NCI-H524 treated with DMSO at 0.1 percent for 48 hours (cell line): ENCODE measurements around the gene PCP4.
"Not testable (repeated sequence)": the region's sequence is repeated elsewhere in the genome, so short reads cannot be mapped to it uniquely, and the experiment has no call there.

ENCODE experiments used
- DNase-seq: peaks from one replicate; lab custom pipeline; 2025; lab: John Stamatoyannopoulos, UW

Gene PCP4

GRCh38 chr21:39866093-39866492, 1.1 kb upstream of the PCP4 start:
- no peak for DNase-seq

DNA sequence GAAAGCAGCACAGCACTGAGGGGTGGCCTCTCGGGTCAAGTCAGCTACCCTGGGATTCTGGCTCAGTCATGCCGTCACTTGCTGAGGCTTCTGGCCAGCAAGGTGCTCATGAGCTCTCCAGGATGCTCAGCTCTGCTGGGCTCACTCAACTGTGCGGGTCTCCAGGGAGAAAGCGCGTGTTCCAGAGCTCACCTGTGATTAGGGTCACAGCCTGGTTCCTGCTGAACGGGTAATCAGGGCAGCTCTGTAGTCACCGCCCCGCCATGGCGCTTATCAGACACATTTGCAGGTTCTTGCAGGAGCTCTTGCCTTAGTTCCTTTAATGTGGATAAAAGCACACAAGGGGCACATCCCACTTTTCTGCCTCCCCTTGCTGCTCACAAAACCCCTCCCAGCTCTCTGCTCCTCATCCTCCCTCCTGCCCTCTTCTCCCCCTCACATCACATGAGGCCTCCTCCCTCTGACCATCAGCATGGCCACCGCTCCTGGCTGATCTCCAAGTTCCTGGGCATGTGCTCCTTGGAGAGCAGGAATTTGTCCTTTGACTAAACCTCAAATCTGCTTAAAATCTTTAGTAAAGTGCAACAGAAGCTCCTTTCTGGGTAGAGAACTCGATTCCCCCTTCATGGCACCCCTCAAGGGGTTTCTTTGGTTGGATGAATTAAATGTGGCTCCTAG, 2.0 kb downstream of the PCP4 start:
- no peak for DNase-seq

DNA sequence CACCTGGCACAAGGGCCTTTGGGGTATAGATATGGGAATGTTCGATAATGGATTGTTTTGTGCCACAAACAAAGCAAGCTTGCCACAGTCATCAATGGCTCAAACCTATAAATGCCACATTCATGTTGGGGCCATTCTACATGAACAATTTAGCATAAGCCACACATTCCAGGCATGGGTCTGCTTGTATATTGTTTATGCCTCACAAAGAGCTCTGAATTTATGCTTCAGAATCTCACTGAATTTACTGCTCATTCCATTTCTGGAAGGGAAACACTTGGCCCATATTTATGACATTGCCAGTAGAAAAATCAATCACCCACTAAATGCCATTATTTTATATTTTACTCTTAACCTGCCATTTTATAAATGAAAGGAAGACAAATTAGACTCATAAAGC, 6.4 kb downstream of the PCP4 start:
- no peak for DNase-seq

GRCh38 chr21:39874206-39874605, 7.0 kb downstream of the PCP4 start:
- DNase-seq, result no peak

- no peak for DNase-seq
Observed at GRCh38 chr21:39874759-39875158, 7.5 kb downstream of the PCP4 start.

DNA sequence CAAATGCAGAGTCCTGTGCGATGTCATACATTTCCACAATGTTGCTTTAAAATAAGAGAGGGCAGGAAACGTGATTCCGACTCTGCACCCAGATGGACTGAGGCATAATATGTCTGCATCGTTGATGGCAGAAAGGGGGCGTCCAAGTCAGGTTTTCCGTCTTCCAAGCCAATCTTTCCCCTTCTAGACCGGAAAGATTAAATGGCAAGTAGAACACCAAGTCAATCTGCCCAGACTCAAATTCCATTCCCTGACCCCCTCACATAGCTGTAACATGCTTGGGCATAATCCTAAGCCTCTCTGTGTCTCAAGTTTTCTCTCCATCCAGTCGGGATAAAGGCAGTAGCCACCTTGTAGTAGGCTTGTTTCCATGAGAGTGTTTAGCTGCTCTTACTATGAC, 14.4 kb downstream of the PCP4 start:
- DNase-seq, result no peak

DNA sequence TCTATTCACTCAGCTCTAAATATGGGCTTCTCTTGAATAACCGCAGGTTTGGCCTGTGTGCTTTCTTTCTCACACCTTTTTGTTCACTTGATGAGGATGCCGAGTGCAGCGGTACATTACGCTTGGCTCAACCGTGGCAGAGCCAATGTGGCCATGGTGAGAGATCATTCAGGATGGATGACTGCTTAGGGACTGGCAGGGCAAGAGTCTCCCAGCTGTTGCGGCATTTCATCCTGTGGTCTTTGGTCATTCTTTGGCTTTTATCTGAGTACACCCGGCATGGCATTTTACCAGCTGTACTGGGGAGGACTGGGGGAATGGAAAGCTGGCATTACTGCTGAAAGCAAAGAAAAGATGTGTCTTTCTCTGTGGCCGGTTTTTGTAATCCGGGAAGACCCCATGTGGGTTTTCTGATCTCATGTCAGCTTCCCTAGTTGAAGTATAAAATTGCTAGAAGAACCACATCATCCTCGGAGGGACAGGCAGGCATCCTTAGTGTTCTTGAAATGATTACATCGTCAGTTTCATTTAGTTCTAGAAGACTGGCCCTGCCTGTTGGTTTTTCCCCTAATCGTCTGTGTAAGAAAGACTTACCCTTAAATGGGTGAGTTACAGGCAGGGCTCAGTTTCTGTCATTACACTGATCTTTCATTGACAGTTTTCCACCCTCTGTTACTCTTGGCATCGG, 15.1 kb downstream of the PCP4 start:
- DNase-seq, result no peak

GRCh38 chr21:39882839-39883195, 15.6 kb downstream of the PCP4 start:
- DNase-seq, result no peak

DNA sequence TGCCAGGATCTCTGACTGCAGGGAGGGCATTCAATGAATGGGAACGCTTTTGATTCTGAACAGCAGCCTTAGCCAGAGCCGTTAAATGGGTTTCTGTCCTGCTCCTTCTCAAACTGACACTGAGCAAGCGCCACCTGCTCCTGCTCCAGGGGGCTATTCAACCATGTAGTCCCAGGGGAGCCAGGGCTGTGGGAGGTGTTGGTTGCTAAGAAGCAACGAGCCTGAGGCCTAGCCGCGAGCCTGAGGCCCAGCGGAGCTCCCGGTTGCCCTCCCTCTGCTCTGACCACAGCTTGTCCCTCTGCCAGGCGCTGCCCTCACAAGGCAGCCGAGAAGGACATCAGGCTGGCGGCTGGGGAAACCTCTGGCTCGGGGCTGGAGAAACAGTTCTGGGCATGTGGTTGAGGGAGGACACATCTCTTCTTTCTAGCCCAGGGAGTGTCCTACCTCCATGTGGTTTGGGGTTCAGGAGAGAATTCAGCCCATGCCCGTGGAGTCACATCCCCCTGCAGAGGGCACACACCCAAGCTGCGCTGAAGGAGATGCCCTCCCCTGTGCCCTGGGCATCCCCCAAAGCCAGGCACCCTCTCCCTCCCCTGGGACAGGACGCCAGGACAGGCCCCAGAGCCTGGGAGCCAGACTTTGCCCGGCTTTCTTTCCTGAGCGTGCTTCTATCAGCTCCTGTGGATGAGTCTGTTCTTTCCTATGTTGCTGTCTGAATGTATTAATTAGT, 18.0 kb downstream of the PCP4 start:
- DNase-seq, result peak; percentile 85

- DNase-seq, result no peak
Observed at GRCh38 chr21:39888848-39889247, 21.6 kb downstream of the PCP4 start.

GRCh38 chr21:39891111-39891510, 23.9 kb downstream of the PCP4 start:
- no peak for DNase-seq

DNA sequence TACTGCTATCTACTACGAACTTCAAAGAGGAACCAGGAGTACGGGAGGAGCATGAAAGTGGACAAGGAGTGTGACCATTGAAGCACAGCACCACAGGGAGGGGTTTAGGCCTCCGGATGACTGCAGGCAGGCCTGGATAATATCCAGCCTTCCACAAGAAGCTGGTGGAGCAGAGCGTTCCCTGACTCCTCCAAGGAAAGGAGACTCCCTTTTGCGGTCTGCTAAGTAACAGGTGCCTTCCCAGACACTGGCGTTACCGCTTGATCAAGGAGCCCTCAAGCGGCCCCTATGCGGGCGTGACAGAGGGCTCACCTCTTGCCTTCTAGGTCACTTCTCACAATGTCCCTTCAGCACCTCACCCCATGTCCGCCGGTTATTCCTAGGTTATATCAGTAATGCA, 24.6 kb downstream of the PCP4 start:
- DNase-seq, result not testable (repeated sequence)

GRCh38 chr21:39900491-39900890, 33.3 kb downstream of the PCP4 start:
- no peak for DNase-seq

GRCh38 chr21:39900911-39901310, 33.7 kb downstream of the PCP4 start:
- no peak for DNase-seq

GRCh38 chr21:39902986-39903385, 35.7 kb downstream of the PCP4 start:
- no peak for DNase-seq

- DNase-seq, result no peak
Observed at GRCh38 chr21:39904457-39904856, 37.2 kb downstream of the PCP4 start.

DNA sequence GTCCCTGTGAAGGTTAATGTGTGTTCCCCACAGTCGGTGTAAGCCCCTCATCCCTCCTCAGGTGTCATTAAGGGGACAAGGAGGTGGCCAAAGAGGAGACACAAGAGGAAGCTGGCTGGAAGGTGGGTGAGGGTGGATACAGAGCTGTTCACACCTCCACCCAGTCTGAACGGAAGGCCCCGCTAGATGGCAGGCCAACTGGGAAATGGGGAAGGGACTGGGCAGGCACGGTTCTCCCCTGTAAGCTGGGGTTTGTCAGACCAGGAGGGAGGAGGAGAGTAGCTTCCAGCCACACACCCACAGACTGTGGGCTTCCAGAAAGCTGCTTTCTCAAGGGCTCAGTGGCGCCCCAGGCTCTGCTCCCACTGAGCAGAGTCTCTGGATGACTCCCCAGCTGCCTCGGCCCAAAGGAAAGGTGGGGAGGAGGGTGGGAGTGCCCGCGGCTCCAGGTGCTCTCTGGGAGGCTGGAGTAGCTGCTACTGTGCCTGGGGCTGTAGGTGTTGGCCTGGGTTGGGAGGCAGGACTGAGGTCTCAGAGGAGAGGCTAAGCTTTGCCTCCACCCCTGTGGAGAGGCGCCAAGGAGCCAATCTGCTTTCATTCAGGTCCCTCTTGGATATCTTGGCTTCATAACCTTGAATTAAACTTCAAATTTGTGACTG, 41.2 kb downstream of the PCP4 start:
- no peak for DNase-seq

DNA sequence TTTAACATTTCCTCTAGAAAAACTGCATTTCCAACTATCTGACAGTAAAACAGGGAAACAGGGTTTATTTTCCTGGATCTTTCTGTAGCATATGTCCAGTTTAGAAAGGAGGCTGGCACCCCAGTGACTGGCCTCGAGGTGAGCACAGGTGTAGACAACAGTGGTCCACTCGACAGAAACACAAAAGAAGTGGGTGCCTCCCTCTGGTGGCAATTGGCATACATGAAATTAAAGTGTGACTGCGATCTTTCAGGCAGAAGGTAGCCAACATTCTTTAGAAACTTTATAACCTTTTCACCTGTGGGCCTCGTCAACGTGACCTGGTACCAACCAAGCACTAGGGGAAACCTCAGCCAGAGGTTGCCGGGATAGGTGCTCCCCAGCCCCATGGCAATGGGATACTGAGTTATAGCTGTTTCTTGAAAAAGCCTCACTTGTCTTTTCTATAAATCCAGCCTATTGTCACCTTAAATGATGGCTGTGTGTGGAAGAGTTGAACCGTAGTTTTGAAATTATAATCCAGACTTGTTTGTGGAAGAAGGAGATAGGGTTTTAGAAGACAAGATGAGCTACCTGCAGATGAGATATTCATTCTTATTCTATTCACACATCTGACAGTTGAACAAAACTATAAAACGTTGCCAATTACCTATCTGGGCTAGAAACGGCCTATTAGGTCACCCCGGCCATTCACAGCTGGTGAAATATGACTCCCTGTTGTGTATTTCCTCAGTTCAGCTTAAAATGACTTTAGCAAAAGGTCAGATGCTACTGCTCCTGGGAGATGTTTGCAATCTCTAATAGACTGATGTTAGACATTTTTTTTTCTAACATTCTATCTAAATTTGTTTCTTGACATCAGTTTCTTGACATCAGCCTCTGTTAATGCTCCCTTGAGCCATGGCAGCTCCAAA, 44.3 kb downstream of the PCP4 start:
- DNase-seq, result no peak

GRCh38 chr21:39913706-39914305, 46.6 kb downstream of the PCP4 start:
- peak; percentile 65 for DNase-seq

- DNase-seq, result no peak
Observed at GRCh38 chr21:39915881-39916280, 48.6 kb downstream of the PCP4 start.

GRCh38 chr21:39918558-39918957, 51.3 kb downstream of the PCP4 start:
- no peak for DNase-seq
